GM21390 (cell line): ENCODE results near the gene POLDIP2.

Source experiments
- ATAC-seq: cut with Tn5 transposase; IDR thresholded peaks from one replicate; pipeline ENCODE4 v1.9.1; 2021; ENCODE audit not compliant: unreplicated experiment

The POLDIP2 gene

GRCh38 chr17:28357061-28357900 is at the start of gene POLDIP2:
Gene POLDIP2 (minus strand): TSS chr17:28357527. CDS start chr17:28357448, 79 bp downstream.
- ATAC-seq = peak; percentile 94

- no peak for ATAC-seq
Measured at GRCh38 chr17:28406473-28406814, 49.1 kb upstream of the POLDIP2 start.

GRCh38 chr17:28405632-28406472 is 48.5 kb upstream of the POLDIP2 start, which contains the start of gene SLC46A1:
Gene SLC46A1 (minus strand): TSS chr17:28406212. CDS start chr17:28406114, 98 bp downstream.
- ATAC-seq = peak; percentile 66

- no peak for ATAC-seq
Measured at GRCh38 chr17:28404812-28405570, 47.7 kb upstream of the POLDIP2 start.

- ATAC-seq = no peak
Measured at GRCh38 chr17:28404461-28404811, 47.1 kb upstream of the POLDIP2 start.

- no peak for ATAC-seq
Measured at GRCh38 chr17:28404007-28404406, 46.7 kb upstream of the POLDIP2 start.

GRCh38 chr17:28402844-28403243 is 45.5 kb upstream of the POLDIP2 start:
- no peak for ATAC-seq

GRCh38 chr17:28402224-28402630 is 44.9 kb upstream of the POLDIP2 start:
- ATAC-seq = no peak

- ATAC-seq = no peak
Measured at GRCh38 chr17:28399808-28400207, 42.5 kb upstream of the POLDIP2 start.

- ATAC-seq = no peak
Measured at GRCh38 chr17:28398280-28398981, 41.1 kb upstream of the POLDIP2 start.

GRCh38 chr17:28397687-28398279 is 40.5 kb upstream of the POLDIP2 start:
- no peak for ATAC-seq

GRCh38 chr17:28397275-28397674 is 39.9 kb upstream of the POLDIP2 start:
- ATAC-seq = no peak

- ATAC-seq = no peak
Measured at GRCh38 chr17:28396635-28397239, 39.4 kb upstream of the POLDIP2 start.

- no peak for ATAC-seq
Measured at GRCh38 chr17:28395968-28396367, 38.6 kb upstream of the POLDIP2 start.

- ATAC-seq = no peak
Measured at GRCh38 chr17:28395426-28395825, 38.1 kb upstream of the POLDIP2 start.

GRCh38 chr17:28394337-28395116 is 37.2 kb upstream of the POLDIP2 start:
- no peak for ATAC-seq

GRCh38 chr17:28392491-28392890 is 35.2 kb upstream of the POLDIP2 start:
- ATAC-seq = no peak

- no peak for ATAC-seq
Measured at GRCh38 chr17:28391401-28391800, 34.1 kb upstream of the POLDIP2 start.

- no peak for ATAC-seq
Measured at GRCh38 chr17:28390984-28391383, 33.7 kb upstream of the POLDIP2 start.
